Activated naive CD8-positive, alpha-beta T cell (primary cell): Measurements from ENCODE around the gene WDFY1.
"Not testable (repeated sequence)": the region's sequence is repeated elsewhere in the genome, so short reads cannot be mapped to it uniquely, and the experiment has no call there.

Experiments
- H3K27ac Mint-ChIP-seq: one replicate; pipeline ENCODE4 v1.8.0; 2021; ENCODE audit warnings: mixed read lengths
- H3K27me3 Mint-ChIP-seq: one replicate; pipeline ENCODE4 v1.8.0; 2021; ENCODE audit warnings: mixed read lengths
- H3K36me3 Mint-ChIP-seq: one replicate; pipeline ENCODE4 v1.8.0; 2021; ENCODE audit warnings: mixed read lengths
- H3K4me1 Mint-ChIP-seq: one replicate; pipeline ENCODE4 v1.8.0; 2021; ENCODE audit warnings: low read depth, mixed read lengths
- H3K4me3 Mint-ChIP-seq: one replicate; pipeline ENCODE4 v1.8.0; 2021; ENCODE audit warnings: mild to moderate bottlenecking, mixed read lengths
- H3K9me3 Mint-ChIP-seq: one replicate; pipeline ENCODE4 v1.8.0; 2021; ENCODE audit warnings: low read depth, mixed read lengths

WDFY1 gene

GRCh38 chr2:223944166-223944702, 901 bp downstream of the WDFY1 start:
- Mint-ChIP-seq H3K9me3 (peaks cover 3% of the 10 kb centered on the region), H3K27me3 (no peaks in the 10 kb centered on the region), H3K27ac (peak overlapping the region; percentile 83), H3K4me1 (peaks cover 51% of the 10 kb centered on the region), H3K36me3 (peaks cover 8% of the 10 kb centered on the region), H3K4me3 (peak overlapping the region; percentile 88)

GRCh38 chr2:223943561-223944008, 1.6 kb downstream of the WDFY1 start:
- H3K4me3 Mint-ChIP-seq = peak overlapping the region; percentile 88
- H3K27me3 Mint-ChIP-seq = no peaks in the 10 kb centered on the region
- H3K36me3 Mint-ChIP-seq = peaks cover 9% of the 10 kb centered on the region
- peaks cover 52% of the 10 kb centered on the region for H3K4me1 Mint-ChIP-seq
- H3K9me3 Mint-ChIP-seq = peaks cover 3% of the 10 kb centered on the region
- H3K27ac Mint-ChIP-seq = peak overlapping the region; percentile 83

- Mint-ChIP-seq H3K36me3 (peaks cover 9% of the 10 kb centered on the region), H3K9me3 (peaks cover 3% of the 10 kb centered on the region), H3K4me3 (peak overlapping the region; percentile 88), H3K27me3 (no peaks in the 10 kb centered on the region), H3K27ac (peak overlapping the region; percentile 83), H3K4me1 (peaks cover 55% of the 10 kb centered on the region)
These were observed 2.0 kb downstream of the WDFY1 start for GRCh38 chr2:223943135-223943534.

- peaks cover 11% of the 10 kb centered on the region for H3K36me3 Mint-ChIP-seq
- H3K9me3 Mint-ChIP-seq = peaks cover 3% of the 10 kb centered on the region
- H3K27me3 Mint-ChIP-seq = no peaks in the 10 kb centered on the region
- H3K27ac Mint-ChIP-seq = peak overlapping the region; percentile 94
- H3K4me1 Mint-ChIP-seq = peaks cover 62% of the 10 kb centered on the region
- H3K4me3 Mint-ChIP-seq = peak overlapping the region; percentile 70
These were observed 3.4 kb downstream of the WDFY1 start for GRCh38 chr2:223941579-223942277.

GRCh38 chr2:223939438-223939837, 5.7 kb downstream of the WDFY1 start:
- peaks cover 70% of the 10 kb centered on the region for H3K4me1 Mint-ChIP-seq
- H3K36me3 Mint-ChIP-seq = peaks cover 13% of the 10 kb centered on the region
- not testable (repeated sequence) for H3K9me3 Mint-ChIP-seq, H3K27me3 Mint-ChIP-seq
- peak overlapping the region; percentile 30 for H3K4me3 Mint-ChIP-seq
- H3K27ac Mint-ChIP-seq = peak overlapping the region; percentile 84

GRCh38 chr2:223937535-223937934, 7.6 kb downstream of the WDFY1 start:
- Mint-ChIP-seq H3K4me3 (no peak overlapping the region), H3K4me1 (peaks cover 68% of the 10 kb centered on the region), H3K27ac (no peak overlapping the region), H3K36me3 (peaks cover 13% of the 10 kb centered on the region), H3K9me3 (peaks cover 3% of the 10 kb centered on the region), H3K27me3 (no peaks in the 10 kb centered on the region)

- Mint-ChIP-seq H3K4me1 (peaks cover 70% of the 10 kb centered on the region), H3K36me3 (peaks cover 13% of the 10 kb centered on the region), H3K27me3 (no peaks in the 10 kb centered on the region), H3K4me3 (no peak overlapping the region), H3K9me3 (peaks cover 3% of the 10 kb centered on the region), H3K27ac (peak overlapping the region; percentile 50)
These were observed 8.2 kb downstream of the WDFY1 start for GRCh38 chr2:223936862-223937326.

GRCh38 chr2:223935459-223936125, 9.5 kb downstream of the WDFY1 start:
- Mint-ChIP-seq H3K36me3 (peaks cover 9% of the 10 kb centered on the region), H3K27me3 (no peaks in the 10 kb centered on the region), H3K4me1 (peaks cover 71% of the 10 kb centered on the region), H3K27ac (peak overlapping the region; percentile 2), H3K9me3 (no peaks in the 10 kb centered on the region), H3K4me3 (no peak overlapping the region)

GRCh38 chr2:223934870-223935269, 10.3 kb downstream of the WDFY1 start:
- Mint-ChIP-seq H3K9me3 (no peaks in the 10 kb centered on the region), H3K27me3 (no peaks in the 10 kb centered on the region), H3K4me1 (peaks cover 77% of the 10 kb centered on the region), H3K4me3 (no peak overlapping the region), H3K36me3 (peaks cover 9% of the 10 kb centered on the region), H3K27ac (no peak overlapping the region)

- no peaks in the 10 kb centered on the region for H3K9me3 Mint-ChIP-seq
- peaks cover 72% of the 10 kb centered on the region for H3K4me1 Mint-ChIP-seq
- no peaks in the 10 kb centered on the region for H3K27me3 Mint-ChIP-seq
- no peak overlapping the region for H3K4me3 Mint-ChIP-seq
- peaks cover 4% of the 10 kb centered on the region for H3K36me3 Mint-ChIP-seq
- H3K27ac Mint-ChIP-seq = no peak overlapping the region
These were observed 12.0 kb downstream of the WDFY1 start for GRCh38 chr2:223932816-223933800.

GRCh38 chr2:223930103-223930976, 14.8 kb downstream of the WDFY1 start:
- Mint-ChIP-seq H3K9me3 (no peaks in the 10 kb centered on the region), H3K36me3 (peaks cover 3% of the 10 kb centered on the region), H3K27ac (peak overlapping the region; percentile 66), H3K4me3 (peak overlapping the region; percentile 56), H3K4me1 (peaks cover 53% of the 10 kb centered on the region), H3K27me3 (no peaks in the 10 kb centered on the region)

GRCh38 chr2:223929571-223930102, 15.5 kb downstream of the WDFY1 start:
- H3K27me3 Mint-ChIP-seq = no peaks in the 10 kb centered on the region
- H3K27ac Mint-ChIP-seq = peak overlapping the region; percentile 54
- H3K9me3 Mint-ChIP-seq = no peaks in the 10 kb centered on the region
- peaks cover 46% of the 10 kb centered on the region for H3K4me1 Mint-ChIP-seq
- peaks cover 3% of the 10 kb centered on the region for H3K36me3 Mint-ChIP-seq
- peak overlapping the region; percentile 56 for H3K4me3 Mint-ChIP-seq

- Mint-ChIP-seq H3K4me1 (peaks cover 42% of the 10 kb centered on the region), H3K36me3 (peaks cover 3% of the 10 kb centered on the region), H3K4me3 (no peak overlapping the region), H3K27me3 (no peaks in the 10 kb centered on the region), H3K27ac (peak overlapping the region; percentile 54), H3K9me3 (no peaks in the 10 kb centered on the region)
These were observed 16.8 kb downstream of the WDFY1 start for GRCh38 chr2:223928113-223929006.
